Skeletal muscle satellite cell (primary cell): ENCODE measurements around the gene COL20A1.
"Not testable (repeated sequence)": the region's sequence is repeated elsewhere in the genome, so short reads cannot be mapped to it uniquely, and the experiment has no call there.

Experiments
- H3K27me3 ChIP-seq: 2 replicates; pipeline ENCODE4 v1.7.0; 2013; ENCODE audit warnings: low read length; ENCODE audit not compliant: control insufficient read depth, insufficient read depth
- H3K36me3 ChIP-seq: 2 replicates; pipeline ENCODE4 v1.7.0; 2013; ENCODE audit warnings: mild to moderate bottlenecking, control low read depth, low read length; ENCODE audit not compliant: insufficient read depth
- H3K4me1 ChIP-seq: 2 replicates; pipeline ENCODE4 v1.7.0; 2013; ENCODE audit warnings: low read length; ENCODE audit not compliant: control insufficient read depth, insufficient read depth
- H3K4me2 ChIP-seq: 2 replicates; pipeline ENCODE4 v1.7.0; 2013; ENCODE audit warnings: mild to moderate bottlenecking, low read length
- H3K4me3 ChIP-seq: 2 replicates; pipeline ENCODE4 v1.7.0; 2013; ENCODE audit warnings: low read length
- H3K9ac ChIP-seq: 2 replicates; pipeline ENCODE4 v1.7.0; 2013; ENCODE audit warnings: mild to moderate bottlenecking, low read depth, low read length, moderate library complexity
- H3K9me3 ChIP-seq: replicated peaks from 2 replicates; pipeline ENCODE4 v1.7.0; 2013; ENCODE audit warnings: mild to moderate bottlenecking, control low read depth, low read length

The COL20A1 gene

GRCh38 chr20:63335711-63336110 is 42.7 kb downstream of the COL20A1 start:
- Histone ChIP-seq H3K4me1 (no peaks in the 10 kb centered on the region), H3K4me3 (no peak overlapping the region), H3K9me3 (peaks cover 7% of the 10 kb centered on the region), H3K9ac (no peak overlapping the region), H3K4me2 (no peak overlapping the region), H3K36me3 (no peaks in the 10 kb centered on the region), H3K27me3 (peaks cover 17% of the 10 kb centered on the region)

DNA sequence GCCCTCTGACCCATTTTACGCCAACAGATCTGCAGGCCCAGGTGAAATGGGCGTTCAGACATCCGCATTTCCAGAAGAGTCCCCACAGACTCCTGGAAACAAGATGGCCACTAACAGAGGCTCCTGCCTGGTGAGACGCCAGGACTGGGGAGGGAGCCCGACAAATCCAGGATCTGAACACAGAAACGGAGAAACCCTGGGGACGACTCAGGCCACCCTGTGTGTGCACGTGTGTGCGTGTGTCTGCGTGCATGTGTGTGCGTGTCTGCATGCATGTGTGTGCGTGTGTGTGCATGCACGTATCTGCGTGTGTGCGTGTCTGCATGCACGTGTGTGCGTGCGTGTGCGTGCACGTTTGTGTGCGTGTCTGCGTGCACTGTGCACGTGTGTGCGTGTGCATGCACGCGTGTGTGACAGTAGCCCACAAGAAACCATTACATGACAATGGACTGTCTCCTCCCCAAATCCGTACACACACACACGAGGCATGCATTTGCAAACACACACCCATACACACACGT is 43.3 kb downstream of the COL20A1 start:
- H3K4me2 ChIP-seq, result no peak overlapping the region
- H3K9me3 ChIP-seq, result peaks cover 7% of the 10 kb centered on the region
- H3K36me3 ChIP-seq, result no peaks in the 10 kb centered on the region
- no peaks in the 10 kb centered on the region for H3K4me1 ChIP-seq
- H3K27me3 ChIP-seq, result peaks cover 17% of the 10 kb centered on the region
- H3K4me3 ChIP-seq, result no peak overlapping the region
- H3K9ac ChIP-seq, result no peak overlapping the region

DNA sequence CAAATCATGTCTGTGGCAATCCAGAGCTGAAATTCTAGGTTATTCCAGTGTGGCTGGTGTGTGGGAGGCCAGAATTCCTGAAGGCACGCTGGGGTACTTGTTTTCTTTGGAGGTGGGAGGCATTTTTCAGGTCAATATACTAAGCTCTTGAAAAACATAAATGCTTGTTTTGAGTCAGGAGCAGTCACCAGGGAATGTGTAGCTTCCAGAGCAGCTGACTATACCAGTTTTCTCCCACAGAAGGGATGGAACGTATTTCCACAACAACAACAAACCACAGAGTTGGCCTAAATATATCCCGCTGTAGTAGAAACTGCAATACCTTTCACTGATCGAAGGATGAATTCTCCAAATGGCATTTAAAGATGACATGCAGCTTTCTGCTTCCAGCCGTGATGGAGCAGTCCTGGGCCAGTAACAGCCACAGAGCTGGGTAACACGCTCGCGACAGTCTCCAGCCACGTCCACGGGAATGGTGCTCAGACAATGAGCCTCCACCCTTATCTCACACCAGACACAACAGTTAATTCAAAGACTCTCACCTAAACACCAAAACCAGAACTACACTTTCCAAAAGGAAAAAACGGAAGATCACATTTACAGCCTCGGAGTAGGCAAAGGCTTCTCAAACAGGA is 44.9 kb downstream of the COL20A1 start:
- H3K4me3 ChIP-seq, result no peak overlapping the region
- H3K9ac ChIP-seq, result no peak overlapping the region
- H3K4me2 ChIP-seq, result no peak overlapping the region
- no peaks in the 10 kb centered on the region for H3K9me3 ChIP-seq
- H3K27me3 ChIP-seq, result peaks cover 27% of the 10 kb centered on the region
- H3K4me1 ChIP-seq, result no peaks in the 10 kb centered on the region
- no peaks in the 10 kb centered on the region for H3K36me3 ChIP-seq

DNA sequence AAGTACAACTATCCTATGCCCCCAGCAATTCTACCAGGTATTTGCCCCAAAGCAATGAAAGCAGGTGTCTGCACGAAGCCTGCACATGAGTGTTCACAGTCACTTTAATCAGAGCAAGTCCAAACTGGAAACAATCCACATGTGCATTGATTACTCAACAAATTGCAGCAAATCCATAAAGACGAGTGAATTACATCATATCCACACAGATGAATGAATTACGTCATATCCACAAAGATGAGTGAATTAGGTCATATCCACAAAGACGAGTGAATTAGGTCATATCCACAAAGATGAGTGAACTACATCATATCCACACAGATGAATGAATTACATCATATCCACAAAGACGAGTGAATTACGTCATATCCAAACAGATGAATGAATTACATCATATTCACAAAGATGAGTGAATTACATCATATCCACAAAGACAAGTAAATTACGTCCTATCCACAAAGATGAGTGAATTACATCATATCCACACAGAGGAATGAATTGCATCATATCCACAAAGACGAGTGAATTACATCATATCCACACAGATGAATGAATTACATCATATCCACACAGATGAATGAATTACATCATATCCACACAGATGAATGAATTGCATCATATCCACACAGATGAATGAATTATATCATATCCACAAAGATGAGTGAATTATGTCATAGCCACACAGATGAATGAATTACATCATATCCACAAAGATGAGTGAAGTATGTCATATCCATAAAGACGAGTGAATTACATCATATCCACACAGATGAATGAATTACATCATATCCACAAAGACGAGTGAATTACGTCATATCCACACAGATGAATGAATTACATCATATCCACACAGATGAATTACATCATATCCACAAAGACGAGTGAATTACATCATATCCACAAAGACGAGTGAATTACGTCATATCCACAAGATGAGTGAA is 46.4 kb downstream of the COL20A1 start:
- H3K4me3 ChIP-seq, H3K9me3 ChIP-seq, H3K36me3 ChIP-seq, H3K4me1 ChIP-seq, H3K9ac ChIP-seq, H3K4me2 ChIP-seq: not testable (repeated sequence)
- peaks cover 38% of the 10 kb centered on the region for H3K27me3 ChIP-seq

DNA sequence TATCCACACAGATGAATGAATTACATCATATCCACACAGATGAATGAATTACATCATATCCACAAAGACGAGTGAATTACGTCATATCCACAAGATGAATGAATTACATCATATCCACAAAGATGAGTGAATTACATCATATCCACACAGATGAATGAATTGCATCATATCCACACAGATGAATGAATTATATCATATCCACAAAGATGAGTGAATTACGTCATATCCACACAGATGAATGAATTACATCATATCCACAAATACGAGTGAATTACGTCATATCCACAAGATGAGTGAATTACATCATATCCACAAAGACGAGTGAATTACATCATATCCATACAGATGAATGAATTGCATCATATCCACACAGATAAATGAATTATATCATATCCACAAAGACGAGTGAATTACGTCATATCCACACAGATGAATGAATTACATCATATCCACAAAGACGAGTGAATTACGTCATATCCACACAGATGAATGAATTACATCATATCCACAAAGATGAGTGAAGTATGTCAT is 47.2 kb downstream of the COL20A1 start:
- not testable (repeated sequence) for H3K4me2 ChIP-seq, H3K4me3 ChIP-seq

GRCh38 chr20:63342561-63343459 is 49.8 kb downstream of the COL20A1 start:
- Histone ChIP-seq H3K9ac (no peak overlapping the region), H3K4me1 (no peaks in the 10 kb centered on the region), H3K27me3 (peaks cover 60% of the 10 kb centered on the region), H3K4me3 (no peak overlapping the region), H3K9me3 (no peaks in the 10 kb centered on the region), H3K4me2 (no peak overlapping the region), H3K36me3 (no peaks in the 10 kb centered on the region)

More for the DNA sequence above, 47.2 kb downstream of the COL20A1 start:
- not testable (repeated sequence) for H3K36me3 ChIP-seq, H3K9ac ChIP-seq, H3K4me1 ChIP-seq, H3K9me3 ChIP-seq
- H3K27me3 ChIP-seq, result peaks cover 46% of the 10 kb centered on the region

GRCh38 chr20:63343460-63344445 is 50.8 kb downstream of the COL20A1 start:
- Histone ChIP-seq H3K36me3 (no peaks in the 10 kb centered on the region), H3K9me3 (no peaks in the 10 kb centered on the region), H3K4me1 (no peaks in the 10 kb centered on the region), H3K4me3 (no peak overlapping the region), H3K9ac (no peak overlapping the region), H3K4me2 (no peak overlapping the region), H3K27me3 (peaks cover 54% of the 10 kb centered on the region)

DNA sequence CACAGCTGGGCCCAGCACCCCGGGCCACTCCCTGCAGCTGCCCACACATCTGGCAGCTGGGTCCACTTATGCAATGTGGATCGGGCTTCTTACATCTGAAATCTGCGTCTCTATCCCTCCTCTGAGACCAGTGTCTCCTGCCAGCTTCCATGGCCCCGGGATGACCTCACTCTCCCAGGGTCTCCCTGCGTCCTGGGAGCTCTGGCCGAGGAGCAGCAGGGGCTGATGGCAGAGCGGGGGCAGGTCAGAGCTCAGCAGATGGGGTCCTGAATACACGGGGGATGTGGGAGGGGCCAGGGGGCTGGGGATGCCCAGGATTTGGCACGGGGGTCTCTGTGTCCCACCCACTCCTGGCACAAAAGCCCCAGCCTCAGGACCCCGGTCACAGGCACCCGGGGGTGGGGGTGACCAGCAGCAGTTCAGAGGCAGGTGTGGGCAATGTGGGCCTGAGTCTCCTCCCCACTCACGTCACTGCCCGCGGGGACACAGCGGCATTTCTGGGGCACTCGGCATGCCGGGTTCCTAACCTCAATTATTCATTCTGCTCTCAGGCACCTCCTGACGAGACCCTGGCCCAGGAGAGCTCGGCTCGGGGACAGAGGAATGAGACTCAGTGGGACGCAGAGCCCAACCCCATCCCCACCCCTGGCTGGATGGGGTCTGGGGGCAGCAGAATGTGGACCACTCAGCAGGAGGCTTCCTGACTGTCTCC is 51.8 kb downstream of the COL20A1 start:
- H3K4me3 ChIP-seq, result no peak overlapping the region
- no peaks in the 10 kb centered on the region for H3K4me1 ChIP-seq
- peaks cover 54% of the 10 kb centered on the region for H3K27me3 ChIP-seq
- H3K9ac ChIP-seq, result no peak overlapping the region
- H3K9me3 ChIP-seq, result no peaks in the 10 kb centered on the region
- H3K36me3 ChIP-seq, result no peaks in the 10 kb centered on the region
- no peak overlapping the region for H3K4me2 ChIP-seq

- Histone ChIP-seq H3K4me2 (no peak overlapping the region), H3K4me3 (no peak overlapping the region), H3K36me3 (no peaks in the 10 kb centered on the region), H3K27me3 (peaks cover 54% of the 10 kb centered on the region), H3K9ac (no peak overlapping the region), H3K9me3 (no peaks in the 10 kb centered on the region), H3K4me1 (no peaks in the 10 kb centered on the region)
Observed at GRCh38 chr20:63345328-63346100, 52.5 kb downstream of the COL20A1 start.
